GM21360 (cell line): ENCODE results near the gene FRMD1.

ENCODE experiments used
- ATAC-seq: cut with Tn5 transposase; IDR thresholded peaks from one replicate; pipeline ENCODE4 v1.9.1; 2021; ENCODE audit warnings: mild to moderate bottlenecking, moderate library complexity; ENCODE audit not compliant: unreplicated experiment

The FRMD1 gene

GRCh38 chr6:168029459-168030217, 49.4 kb downstream of the FRMD1 start:
- no peak for ATAC-seq

GRCh38 chr6:168028181-168028580, 50.8 kb downstream of the FRMD1 start:
- no peak for ATAC-seq

DNA sequence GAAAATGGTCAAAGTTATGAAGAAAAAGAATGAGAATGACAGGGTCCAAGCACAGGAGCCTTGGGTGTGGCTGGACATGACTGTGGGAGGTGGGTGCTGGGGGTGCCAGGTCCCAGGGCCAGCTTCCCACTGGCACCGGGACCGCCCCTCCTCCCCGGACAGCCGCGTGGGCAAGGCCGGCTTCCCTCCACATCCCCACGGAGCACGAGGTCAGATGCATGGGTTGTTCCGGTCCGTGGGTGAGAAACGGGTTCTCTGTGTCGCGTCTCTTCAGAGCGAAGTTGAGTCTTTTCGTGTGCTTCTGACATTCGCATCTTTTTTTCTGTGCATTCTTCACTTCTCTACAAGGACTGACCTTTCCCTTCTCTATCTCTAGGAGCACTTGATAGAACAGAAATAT, 51.5 kb downstream of the FRMD1 start:
- ATAC-seq, result no peak

GRCh38 chr6:168026925-168027324, 52.1 kb downstream of the FRMD1 start:
- ATAC-seq, result no peak

- ATAC-seq, result no peak
Observed at GRCh38 chr6:168025831-168026710, 52.9 kb downstream of the FRMD1 start.

DNA sequence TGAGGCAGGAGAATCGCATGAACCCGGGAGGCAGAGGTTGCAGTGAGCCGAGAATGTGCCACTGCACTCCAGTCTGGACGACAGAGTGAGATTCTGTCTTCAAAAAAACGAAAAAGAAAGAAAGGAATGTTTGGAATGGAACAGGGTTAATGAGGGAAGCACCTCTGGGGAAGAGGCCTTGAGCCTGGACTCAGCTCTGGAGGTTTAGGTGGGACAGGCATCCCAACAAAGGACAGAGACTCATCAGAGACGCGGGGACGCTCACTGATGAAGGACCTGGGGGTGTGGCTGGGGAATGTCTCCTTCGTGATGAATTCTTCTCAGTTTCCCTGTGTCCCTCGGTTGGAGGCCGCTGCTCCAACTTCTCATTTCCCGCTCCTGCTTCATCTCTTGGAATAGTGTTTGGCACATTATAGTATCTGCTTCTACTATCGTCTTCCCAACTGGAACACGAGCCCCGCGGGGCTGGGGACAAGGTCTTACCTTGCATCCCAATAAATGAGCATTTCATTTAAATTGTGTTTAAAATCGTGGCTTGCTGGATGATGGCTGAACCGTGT, 54.0 kb downstream of the FRMD1 start:
- ATAC-seq, result no peak

DNA sequence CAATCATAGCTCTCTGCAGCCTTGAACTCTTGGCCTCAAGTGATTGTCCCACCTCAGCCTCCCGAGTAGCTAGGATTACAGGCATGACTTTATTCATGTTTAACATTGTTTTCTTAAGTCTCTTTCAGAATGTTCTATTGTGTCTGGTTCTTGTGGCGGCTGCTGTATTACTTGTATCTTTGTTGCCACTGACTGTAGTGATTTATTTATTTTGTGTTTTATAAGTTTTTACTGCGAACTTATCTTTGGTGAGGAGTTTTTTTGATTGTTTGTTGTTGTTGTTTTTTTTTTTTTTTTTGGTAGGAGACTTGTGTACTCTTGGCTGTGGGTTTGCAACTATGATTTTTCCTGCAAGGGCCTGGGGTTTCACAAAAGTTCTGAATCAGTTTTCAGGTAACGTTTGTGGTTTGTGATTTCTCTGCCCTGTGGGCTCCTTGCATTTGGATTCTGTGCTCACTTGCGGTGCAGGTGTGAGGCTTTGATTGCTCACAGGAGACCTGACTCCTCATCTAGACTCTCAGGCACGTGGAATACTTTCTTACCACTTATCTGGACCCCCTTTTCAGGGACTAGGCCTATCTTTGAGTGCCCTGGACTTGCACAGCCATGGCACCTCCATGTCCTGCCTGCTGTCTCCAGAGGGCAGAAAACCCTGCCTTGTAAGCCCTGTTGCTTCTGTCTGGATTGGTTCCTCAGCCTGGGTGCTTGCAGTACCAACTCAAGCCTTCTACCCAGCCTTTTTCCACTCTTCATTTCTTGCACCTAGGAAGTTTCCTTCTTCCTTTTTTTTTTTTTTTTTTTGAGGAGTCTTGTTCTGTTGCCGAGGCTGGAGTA, 56.3 kb downstream of the FRMD1 start:
- ATAC-seq, result no peak

GRCh38 chr6:168021581-168021980, 57.4 kb downstream of the FRMD1 start:
- no peak for ATAC-seq

GRCh38 chr6:168020242-168020641, 58.8 kb downstream of the FRMD1 start:
- no peak for ATAC-seq

DNA sequence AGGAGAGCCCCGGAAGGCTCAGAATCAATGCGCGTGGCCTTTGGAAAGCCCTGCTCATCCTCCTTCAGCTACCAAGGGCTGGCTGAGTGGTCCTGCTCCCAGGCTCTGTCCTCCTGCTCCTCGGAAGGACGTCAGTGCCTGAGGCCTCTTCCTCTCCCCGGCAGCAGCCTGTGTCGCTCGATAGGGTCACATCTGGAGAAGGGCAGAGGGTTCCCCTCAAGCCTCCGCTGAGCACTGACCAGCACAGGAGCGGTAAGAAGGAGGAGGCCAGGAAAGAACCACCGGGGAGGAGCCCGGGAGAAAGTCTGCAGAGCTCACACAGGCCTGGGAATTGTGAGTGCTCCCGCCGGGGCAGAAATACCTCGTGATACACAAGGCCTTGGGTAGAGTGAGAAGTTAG, 60.3 kb downstream of the FRMD1 start:
- no peak for ATAC-seq

GRCh38 chr6:168017629-168018028, 61.4 kb downstream of the FRMD1 start:
- ATAC-seq, result no peak

GRCh38 chr6:168016721-168017525, 62.1 kb downstream of the FRMD1 start:
- no peak for ATAC-seq

GRCh38 chr6:168016176-168016620, 62.8 kb downstream of the FRMD1 start:
- no peak for ATAC-seq

GRCh38 chr6:168015482-168016175, 63.4 kb downstream of the FRMD1 start:
- ATAC-seq, result no peak

GRCh38 chr6:168015009-168015408, 64.0 kb downstream of the FRMD1 start:
- ATAC-seq, result no peak

DNA sequence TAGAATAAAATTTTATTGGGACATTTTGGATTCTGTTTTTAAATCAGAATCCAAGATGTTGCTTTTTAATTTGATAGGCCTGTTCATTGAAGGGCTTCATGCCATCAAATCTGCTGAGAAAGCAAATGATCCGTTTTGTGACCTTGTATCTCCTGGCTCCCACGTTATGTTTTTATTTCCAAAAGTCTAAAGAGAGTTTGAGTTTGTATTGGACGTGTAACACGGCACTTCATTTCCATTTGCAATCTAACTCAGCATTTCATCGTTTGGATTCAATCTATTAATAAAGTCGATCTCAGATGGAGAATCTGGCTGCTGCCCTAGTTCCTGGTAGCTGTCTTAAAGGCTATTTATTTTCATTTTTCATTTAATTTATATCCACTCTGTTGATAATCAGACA, 64.6 kb downstream of the FRMD1 start:
- no peak for ATAC-seq

GRCh38 chr6:168013250-168013915, 65.6 kb downstream of the FRMD1 start:
- ATAC-seq, result no peak

- no peak for ATAC-seq
Observed at GRCh38 chr6:168012431-168013249, 66.4 kb downstream of the FRMD1 start.
